AG08395 (cell line): Measurements from ENCODE around the gene MOGAT1.
"Not testable (repeated sequence)": the region's sequence is repeated elsewhere in the genome, so short reads cannot be mapped to it uniquely, and the experiment has no call there.

Experiments
- DNase-seq: peaks from one replicate; pipeline ENCODE4 v3.0.0; 2012; ENCODE audit warnings: mixed read lengths, low spot score

Gene MOGAT1

GRCh38 chr2:222743251-222743812 lies 71.9 kb downstream of the MOGAT1 start:
- DNase-seq, result no peak

- no peak for DNase-seq
Measured at GRCh38 chr2:222745836-222746559, 74.5 kb downstream of the MOGAT1 start.

GRCh38 chr2:222747526-222748160 lies 76.2 kb downstream of the MOGAT1 start:
- no peak for DNase-seq

DNA sequence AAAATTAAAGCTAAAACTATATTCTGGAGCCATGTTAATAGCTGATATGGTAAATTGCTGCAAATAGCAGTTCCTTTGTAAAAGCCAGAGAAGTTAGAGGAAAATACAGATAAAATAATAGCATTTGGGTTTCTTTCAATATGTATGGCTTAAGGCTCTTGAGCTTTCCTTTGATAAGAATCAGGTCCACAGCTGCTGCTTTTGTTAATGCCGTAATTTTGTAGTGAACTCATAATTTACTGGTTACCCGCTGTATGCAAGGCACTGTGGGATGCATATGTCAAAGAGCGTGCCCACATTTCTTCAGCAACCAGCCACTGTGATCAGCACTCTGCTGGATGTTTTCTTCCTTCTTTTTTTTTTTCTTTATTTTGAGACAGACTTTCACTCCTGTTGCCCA lies 79.1 kb downstream of the MOGAT1 start:
- DNase-seq, result no peak

GRCh38 chr2:222751238-222751637 lies 79.8 kb downstream of the MOGAT1 start:
- DNase-seq, result no peak

- DNase-seq, result no peak
Measured at GRCh38 chr2:222751821-222752719, 80.6 kb downstream of the MOGAT1 start.

DNA sequence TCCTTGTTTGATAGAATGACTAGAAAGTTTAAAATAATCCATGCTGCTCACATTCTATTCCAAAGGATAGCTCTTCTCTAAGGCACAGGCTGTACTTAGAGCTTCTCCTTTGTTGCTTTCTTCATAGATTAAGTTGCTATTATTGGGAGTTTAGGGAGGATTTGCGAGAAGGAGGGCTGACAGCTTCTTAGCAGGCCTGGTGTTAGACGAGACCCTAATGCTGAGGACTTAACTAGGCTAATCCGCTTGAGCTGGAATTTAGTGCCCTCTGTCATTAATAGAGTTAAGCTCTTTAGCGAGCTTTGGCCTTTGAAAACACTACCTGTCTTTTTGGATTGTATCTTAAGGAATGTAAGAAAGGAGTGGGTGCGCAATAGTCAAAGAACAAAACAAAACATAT lies 81.3 kb downstream of the MOGAT1 start:
- no peak for DNase-seq

DNA sequence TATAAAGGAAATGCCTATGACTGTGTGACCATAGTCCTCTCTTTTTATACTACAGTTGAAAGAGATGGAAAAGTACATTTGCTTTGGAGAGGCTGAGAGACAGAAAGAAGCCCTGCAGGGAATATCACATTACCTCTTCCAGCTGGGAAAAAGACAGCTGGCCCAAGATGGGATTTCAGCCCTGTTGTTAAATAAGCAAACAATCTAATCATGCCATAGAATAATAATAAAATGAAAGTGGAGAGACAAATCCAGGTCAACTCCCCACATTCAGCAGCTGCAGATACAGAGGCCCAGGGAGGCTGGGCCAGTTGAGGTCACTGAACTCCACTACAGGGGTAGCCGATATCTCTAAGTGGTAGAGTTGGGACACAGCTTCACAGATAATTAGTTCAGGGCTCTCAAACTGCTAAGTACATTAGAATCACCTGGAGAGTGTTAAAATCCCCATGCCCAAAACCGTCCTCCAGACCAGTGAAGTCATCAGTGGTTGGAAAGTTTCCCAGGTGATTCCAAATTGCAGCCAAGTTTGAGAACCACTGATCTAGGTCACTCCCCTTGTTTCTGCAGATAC lies 81.9 kb downstream of the MOGAT1 start:
- DNase-seq, result peak; percentile 41

DNA sequence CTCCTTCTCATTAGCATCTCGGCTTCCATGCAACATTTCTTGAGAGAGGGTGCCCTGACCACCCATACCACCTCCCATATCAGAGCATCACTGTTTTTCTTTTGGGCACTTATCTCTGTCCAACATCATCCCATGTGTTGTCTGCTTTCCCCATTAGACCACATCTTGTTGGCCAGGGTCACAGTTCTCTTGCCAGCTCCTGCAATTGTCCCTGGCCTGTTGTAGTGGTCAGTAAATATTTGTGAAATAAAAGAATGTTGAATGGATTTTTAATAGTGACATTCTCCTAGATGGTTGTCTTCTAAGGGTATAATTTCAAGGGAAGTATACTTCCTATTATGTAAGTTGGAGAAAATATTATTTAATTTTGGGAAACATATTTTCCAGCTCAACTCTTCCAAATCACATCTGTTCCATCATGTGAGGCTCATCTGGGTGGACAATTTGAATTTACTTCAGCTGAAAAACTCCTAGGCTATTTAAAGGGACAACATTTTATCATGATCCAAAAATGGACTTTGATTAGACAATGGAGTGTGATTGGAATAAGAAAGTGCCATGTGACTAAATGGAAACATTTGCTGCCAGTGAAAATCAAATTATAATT lies 83.0 kb downstream of the MOGAT1 start:
- DNase-seq, result no peak

GRCh38 chr2:222755593-222755992 lies 84.1 kb downstream of the MOGAT1 start:
- not testable (repeated sequence) for DNase-seq

- DNase-seq, result no peak
Measured at GRCh38 chr2:222756362-222756831, 84.9 kb downstream of the MOGAT1 start.

DNA sequence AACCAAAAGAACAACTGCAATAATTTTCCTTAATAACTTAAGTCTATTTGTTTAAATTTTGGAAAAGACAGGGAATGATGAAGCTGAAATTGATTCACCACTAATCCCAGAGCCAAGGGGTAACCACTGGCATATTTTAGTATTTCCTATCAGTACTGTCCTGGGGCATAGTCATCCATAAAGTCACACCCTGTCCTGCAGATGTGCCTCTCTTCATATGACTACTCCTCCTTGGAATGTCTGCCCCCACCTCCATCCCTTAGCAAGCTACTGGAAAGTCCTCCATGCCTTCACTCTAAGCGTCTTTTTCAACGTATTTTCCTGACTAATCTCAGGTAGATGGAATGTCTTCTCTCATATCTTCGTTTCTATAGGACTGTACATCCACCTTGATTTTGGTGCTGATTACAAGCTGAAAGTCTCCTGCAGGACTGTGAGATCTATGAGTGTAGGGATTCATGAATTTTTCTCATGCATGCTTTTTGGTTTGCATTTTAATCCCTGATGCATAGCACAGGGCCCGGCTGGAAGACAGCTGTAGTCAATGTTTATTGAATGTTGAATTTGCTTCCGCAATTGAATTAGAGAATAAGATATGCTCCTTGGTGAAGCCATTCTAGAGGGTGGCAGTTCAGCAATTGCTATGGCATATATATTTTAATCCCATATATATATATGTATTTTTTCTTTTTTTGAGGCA lies 85.6 kb downstream of the MOGAT1 start:
- peak; percentile 88 for DNase-seq
